GM15510 (cell line): ENCODE measurements around the gene HORMAD2.

Experiments
- POLR2A ChIP-seq: IDR thresholded peaks from 3 replicates; pipeline ENCODE4 v1.6.1; 2011; ENCODE audit warnings: borderline replicate concordance; ENCODE audit not compliant: insufficient read length; ENCODE audit errors: extremely low read depth

HORMAD2 gene

GRCh38 chr22:30212996-30213441 lies 132.8 kb downstream of the HORMAD2 start:
- TF ChIP-seq POLR2A = no peak

GRCh38 chr22:30214703-30215407 lies 134.6 kb downstream of the HORMAD2 start:
- no peak for TF ChIP-seq POLR2A

GRCh38 chr22:30216710-30217109 lies 136.4 kb downstream of the HORMAD2 start:
- no peak for TF ChIP-seq POLR2A

- TF ChIP-seq POLR2A = no peak
Observed at GRCh38 chr22:30217698-30218560, 137.7 kb downstream of the HORMAD2 start.

- no peak for TF ChIP-seq POLR2A
Observed at GRCh38 chr22:30219049-30219654, 138.9 kb downstream of the HORMAD2 start.

GRCh38 chr22:30219668-30220278 lies 139.5 kb downstream of the HORMAD2 start:
- TF ChIP-seq POLR2A = no peak

- TF ChIP-seq POLR2A = no peak
Observed at GRCh38 chr22:30220338-30221012, 140.2 kb downstream of the HORMAD2 start.

- no peak for TF ChIP-seq POLR2A
Observed at GRCh38 chr22:30221121-30221992, 141.1 kb downstream of the HORMAD2 start.

GRCh38 chr22:30222321-30222720 lies 142.1 kb downstream of the HORMAD2 start:
- no peak for TF ChIP-seq POLR2A

- TF ChIP-seq POLR2A = no peak
Observed at GRCh38 chr22:30223303-30223702, 143.0 kb downstream of the HORMAD2 start.

GRCh38 chr22:30224161-30224857 lies 144.0 kb downstream of the HORMAD2 start:
- TF ChIP-seq POLR2A = no peak

- TF ChIP-seq POLR2A = no peak
Observed at GRCh38 chr22:30225220-30225927, 145.1 kb downstream of the HORMAD2 start.
